Measurements from ENCODE around the gene ZC3H12D.

DNA sequence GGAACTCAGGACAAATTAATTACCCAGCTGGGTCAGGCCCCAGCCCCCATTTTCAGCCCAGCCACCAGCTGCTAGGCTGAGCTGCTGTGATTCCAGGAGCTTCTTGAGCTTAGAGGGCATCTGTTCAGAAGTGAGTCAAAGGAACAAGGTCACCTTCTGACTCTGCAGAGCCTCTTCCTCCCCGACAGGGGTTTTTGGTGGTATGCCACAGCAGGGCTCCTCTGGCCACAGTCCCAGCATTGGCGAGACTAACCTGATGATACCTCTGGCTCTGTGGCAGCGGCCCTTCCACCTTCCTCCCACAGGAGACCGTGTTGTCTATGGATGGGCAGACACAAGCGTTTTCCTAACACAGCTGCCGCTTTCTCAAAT, 39.7 kb downstream of the ZC3H12D start:
- TF ChIP-seq EZH2phosphoT487 (IDR thresholded peaks at IDR 0.05; ENCODE audit: unreplicated experiment) = no peak
- TF ChIP-seq, protein P1, sequence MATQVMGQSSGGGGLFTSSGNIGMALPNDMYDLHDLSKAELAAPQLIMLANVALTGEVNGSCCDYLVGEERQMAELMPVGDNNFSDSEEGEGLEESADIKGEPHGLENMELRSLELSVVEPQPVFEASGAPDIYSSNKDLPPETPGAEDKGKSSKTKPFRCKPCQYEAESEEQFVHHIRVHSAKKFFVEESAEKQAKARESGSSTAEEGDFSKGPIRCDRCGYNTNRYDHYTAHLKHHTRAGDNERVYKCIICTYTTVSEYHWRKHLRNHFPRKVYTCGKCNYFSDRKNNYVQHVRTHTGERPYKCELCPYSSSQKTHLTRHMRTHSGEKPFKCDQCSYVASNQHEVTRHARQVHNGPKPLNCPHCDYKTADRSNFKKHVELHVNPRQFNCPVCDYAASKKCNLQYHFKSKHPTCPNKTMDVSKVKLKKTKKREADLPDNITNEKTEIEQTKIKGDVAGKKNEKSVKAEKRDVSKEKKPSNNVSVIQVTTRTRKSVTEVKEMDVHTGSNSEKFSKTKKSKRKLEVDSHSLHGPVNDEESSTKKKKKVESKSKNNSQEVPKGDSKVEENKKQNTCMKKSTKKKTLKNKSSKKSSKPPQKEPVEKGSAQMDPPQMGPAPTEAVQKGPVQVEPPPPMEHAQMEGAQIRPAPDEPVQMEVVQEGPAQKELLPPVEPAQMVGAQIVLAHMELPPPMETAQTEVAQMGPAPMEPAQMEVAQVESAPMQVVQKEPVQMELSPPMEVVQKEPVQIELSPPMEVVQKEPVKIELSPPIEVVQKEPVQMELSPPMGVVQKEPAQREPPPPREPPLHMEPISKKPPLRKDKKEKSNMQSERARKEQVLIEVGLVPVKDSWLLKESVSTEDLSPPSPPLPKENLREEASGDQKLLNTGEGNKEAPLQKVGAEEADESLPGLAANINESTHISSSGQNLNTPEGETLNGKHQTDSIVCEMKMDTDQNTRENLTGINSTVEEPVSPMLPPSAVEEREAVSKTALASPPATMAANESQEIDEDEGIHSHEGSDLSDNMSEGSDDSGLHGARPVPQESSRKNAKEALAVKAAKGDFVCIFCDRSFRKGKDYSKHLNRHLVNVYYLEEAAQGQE (IDR thresholded peaks at IDR 0.05; ENCODE audit: unreplicated experiment) = no peak
- no peak for TF ChIP-seq POLR2AphosphoS5 (IDR thresholded peaks at IDR 0.05; ENCODE audit: low read depth)
- TF ChIP-seq CREB1 (CRISPR knock-in tag; IDR thresholded peaks at IDR 0.05; ENCODE audit: low read depth) = no peak
- TF ChIP-seq EZH2 (IDR thresholded peaks at IDR 0.05; ENCODE audit: low read depth, unreplicated experiment) = no peak
- TF ChIP-seq, protein P2, sequence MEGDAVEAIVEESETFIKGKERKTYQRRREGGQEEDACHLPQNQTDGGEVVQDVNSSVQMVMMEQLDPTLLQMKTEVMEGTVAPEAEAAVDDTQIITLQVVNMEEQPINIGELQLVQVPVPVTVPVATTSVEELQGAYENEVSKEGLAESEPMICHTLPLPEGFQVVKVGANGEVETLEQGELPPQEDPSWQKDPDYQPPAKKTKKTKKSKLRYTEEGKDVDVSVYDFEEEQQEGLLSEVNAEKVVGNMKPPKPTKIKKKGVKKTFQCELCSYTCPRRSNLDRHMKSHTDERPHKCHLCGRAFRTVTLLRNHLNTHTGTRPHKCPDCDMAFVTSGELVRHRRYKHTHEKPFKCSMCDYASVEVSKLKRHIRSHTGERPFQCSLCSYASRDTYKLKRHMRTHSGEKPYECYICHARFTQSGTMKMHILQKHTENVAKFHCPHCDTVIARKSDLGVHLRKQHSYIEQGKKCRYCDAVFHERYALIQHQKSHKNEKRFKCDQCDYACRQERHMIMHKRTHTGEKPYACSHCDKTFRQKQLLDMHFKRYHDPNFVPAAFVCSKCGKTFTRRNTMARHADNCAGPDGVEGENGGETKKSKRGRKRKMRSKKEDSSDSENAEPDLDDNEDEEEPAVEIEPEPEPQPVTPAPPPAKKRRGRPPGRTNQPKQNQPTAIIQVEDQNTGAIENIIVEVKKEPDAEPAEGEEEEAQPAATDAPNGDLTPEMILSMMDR (conservative IDR thresholded peaks at IDR 0.05; ENCODE audit: low read depth in 2 of 2) = no peak
- TF ChIP-seq JUNB (IDR thresholded peaks at IDR 0.05; ENCODE audit: unreplicated experiment) = no peak
- TF ChIP-seq ETS1 (IDR thresholded peaks at IDR 0.05) = no peak
